Measurements from ENCODE around the gene NDUFB2.
A peak's percentile ranks its signal among the peaks of the same experiment; 100 is the strongest.
"Not testable (repeated sequence)": the region's sequence is repeated elsewhere in the genome, so short reads cannot be mapped to it uniquely, and the experiment has no call there.

NDUFB2 gene

GRCh38 chr7:140672382-140673062 lies 24.0 kb upstream of the NDUFB2 start, which contains the start of gene ADCK2:
TSS of gene ADCK2 (plus strand) at chr7:140672945. CDS start at chr7:140673331, 386 bp downstream.
- peak; percentile 49 to 59 for DNase-seq (ENCODE audit: low read depth in 2 of 2)

- DNase-seq (ENCODE audit: low read depth in 2 of 2) = peak; percentile 27 to 44
Observed at GRCh38 chr7:140673063-140673773, 23.3 kb upstream of the NDUFB2 start.

GRCh38 chr7:140673774-140674155 lies 22.7 kb upstream of the NDUFB2 start:
- no peak for DNase-seq (ENCODE audit: low read depth in 2 of 2)

- no peak for DNase-seq (ENCODE audit: low read depth in 2 of 2)
Observed at GRCh38 chr7:140674356-140674800, 22.1 kb upstream of the NDUFB2 start.

GRCh38 chr7:140674899-140675701 lies 21.4 kb upstream of the NDUFB2 start:
- DNase-seq (ENCODE audit: low read depth in 2 of 2) = no peak

GRCh38 chr7:140675726-140676125 lies 20.8 kb upstream of the NDUFB2 start:
- no peak for DNase-seq (ENCODE audit: low read depth in 2 of 2)

GRCh38 chr7:140676306-140676705 lies 20.2 kb upstream of the NDUFB2 start:
- no peak for DNase-seq (ENCODE audit: low read depth in 2 of 2)

- DNase-seq (ENCODE audit: low read depth in 2 of 2) = not testable (repeated sequence)
Observed at GRCh38 chr7:140676956-140677355, 19.6 kb upstream of the NDUFB2 start.

GRCh38 chr7:140677496-140677895 lies 19.0 kb upstream of the NDUFB2 start:
- DNase-seq (ENCODE audit: low read depth in 2 of 2) = no peak

GRCh38 chr7:140678081-140678815 lies 18.3 kb upstream of the NDUFB2 start:
- no peak for DNase-seq (ENCODE audit: low read depth in 2 of 2)

GRCh38 chr7:140678816-140679130 lies 17.7 kb upstream of the NDUFB2 start:
- DNase-seq (ENCODE audit: low read depth in 2 of 2) = no peak

- DNase-seq (ENCODE audit: low read depth in 2 of 2) = no peak
Observed at GRCh38 chr7:140679186-140679585, 17.3 kb upstream of the NDUFB2 start.

- DNase-seq (ENCODE audit: low read depth in 2 of 2) = no peak
Observed at GRCh38 chr7:140680886-140681285, 15.6 kb upstream of the NDUFB2 start.

GRCh38 chr7:140681766-140682165 lies 14.7 kb upstream of the NDUFB2 start:
- no peak for DNase-seq (ENCODE audit: low read depth in 2 of 2)

GRCh38 chr7:140683657-140684056 lies 12.9 kb upstream of the NDUFB2 start:
- DNase-seq (ENCODE audit: low read depth in 2 of 2) = no peak

GRCh38 chr7:140684066-140684950 lies 12.2 kb upstream of the NDUFB2 start:
- no peak for DNase-seq (ENCODE audit: low read depth in 2 of 2)

GRCh38 chr7:140685407-140686087 lies 11.0 kb upstream of the NDUFB2 start:
- DNase-seq (ENCODE audit: low read depth in 2 of 2) = no peak

- no peak for DNase-seq (ENCODE audit: low read depth in 2 of 2)
Observed at GRCh38 chr7:140686921-140687320, 9.6 kb upstream of the NDUFB2 start.

- no peak for DNase-seq (ENCODE audit: low read depth in 2 of 2)
Observed at GRCh38 chr7:140688341-140688740, 8.2 kb upstream of the NDUFB2 start.
